AG04449 (cell line): ENCODE data around the gene SLC22A14.

Experiments
- CTCF ChIA-PET: fragments of 350-600 bp; formaldehyde crosslinking; extraction: SDS; loops from one replicate; lab custom pipeline; 2021; ENCODE audit warnings: antibody characterized with exemption; lab: Yijun Ruan, JAX
- POLR2A ChIA-PET: fragments of 400-600, 350-600 bp; formaldehyde crosslinking; extraction: SDS; loops from one replicate; lab custom pipeline; 2020; ENCODE audit warnings: antibody characterized with exemption, inconsistent platforms; lab: Yijun Ruan, JAX
- DNase-seq: peaks from one replicate; pipeline ENCODE4 v3.0.0-alpha.2; 2010; ENCODE audit warnings: low read depth, low spot score
- H3K4me3 ChIP-seq: 2 replicates; pipeline ENCODE4 v1.5.1; 2011; ENCODE audit warnings: low read depth, mild to moderate bottlenecking, control low read depth, low read length
- TF ChIP-seq, protein P1 (sequence below): IDR thresholded peaks from one replicate; pipeline ENCODE4 v1.5.1; 2011; ENCODE audit warnings: mild to moderate bottlenecking, moderate library complexity, low read length, control low read depth, inconsistent platforms; ENCODE audit not compliant: insufficient read depth; ENCODE audit errors: missing control alignments

SLC22A14 gene

DNA sequence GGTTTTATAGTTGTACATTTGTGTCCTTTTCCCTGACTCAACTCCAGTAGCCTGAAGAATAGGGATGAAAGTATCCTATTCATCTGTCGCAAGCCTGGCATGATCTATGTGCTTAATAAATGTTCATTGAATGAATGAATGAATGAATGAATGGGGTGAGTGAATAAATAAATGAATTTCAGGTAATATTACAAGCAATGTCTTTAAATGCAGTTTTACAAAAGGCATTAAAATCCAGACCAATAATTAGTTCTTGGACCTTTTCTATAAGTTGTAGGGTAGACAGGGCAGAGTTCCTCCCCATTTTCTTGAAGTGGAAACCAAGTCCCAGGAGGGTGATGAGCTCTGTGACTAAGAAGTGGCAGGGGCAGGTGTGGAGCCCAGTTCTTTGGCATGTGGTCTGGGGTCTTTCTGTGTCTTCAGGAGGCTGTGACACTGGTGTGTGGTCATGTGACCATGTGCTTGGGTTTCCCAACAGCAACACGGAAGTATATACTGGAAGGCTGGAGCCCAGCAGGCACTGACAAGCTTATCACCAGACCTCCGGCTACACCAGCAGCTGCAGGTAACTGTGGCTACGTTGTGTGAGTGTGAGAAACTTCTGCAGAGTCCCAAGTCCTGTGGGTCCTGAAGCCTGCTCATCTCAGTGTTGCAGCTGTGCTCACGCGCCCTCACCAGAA lies 82.8 kb downstream of the SLC22A14 start:
- ChIA-PET CTCF (interaction anchor here (0.6 to 2.3 kb wide), 2 partner anchors 15 to 18 kb away, joined by 3 to 7 read pairs; partner anchors contain the start of gene XYLB), POLR2A (no interaction called here)
- TF ChIP-seq, protein P1, sequence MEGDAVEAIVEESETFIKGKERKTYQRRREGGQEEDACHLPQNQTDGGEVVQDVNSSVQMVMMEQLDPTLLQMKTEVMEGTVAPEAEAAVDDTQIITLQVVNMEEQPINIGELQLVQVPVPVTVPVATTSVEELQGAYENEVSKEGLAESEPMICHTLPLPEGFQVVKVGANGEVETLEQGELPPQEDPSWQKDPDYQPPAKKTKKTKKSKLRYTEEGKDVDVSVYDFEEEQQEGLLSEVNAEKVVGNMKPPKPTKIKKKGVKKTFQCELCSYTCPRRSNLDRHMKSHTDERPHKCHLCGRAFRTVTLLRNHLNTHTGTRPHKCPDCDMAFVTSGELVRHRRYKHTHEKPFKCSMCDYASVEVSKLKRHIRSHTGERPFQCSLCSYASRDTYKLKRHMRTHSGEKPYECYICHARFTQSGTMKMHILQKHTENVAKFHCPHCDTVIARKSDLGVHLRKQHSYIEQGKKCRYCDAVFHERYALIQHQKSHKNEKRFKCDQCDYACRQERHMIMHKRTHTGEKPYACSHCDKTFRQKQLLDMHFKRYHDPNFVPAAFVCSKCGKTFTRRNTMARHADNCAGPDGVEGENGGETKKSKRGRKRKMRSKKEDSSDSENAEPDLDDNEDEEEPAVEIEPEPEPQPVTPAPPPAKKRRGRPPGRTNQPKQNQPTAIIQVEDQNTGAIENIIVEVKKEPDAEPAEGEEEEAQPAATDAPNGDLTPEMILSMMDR, result no peak
- no peak for DNase-seq
- H3K4me3 ChIP-seq, result no peak overlapping the region

DNA sequence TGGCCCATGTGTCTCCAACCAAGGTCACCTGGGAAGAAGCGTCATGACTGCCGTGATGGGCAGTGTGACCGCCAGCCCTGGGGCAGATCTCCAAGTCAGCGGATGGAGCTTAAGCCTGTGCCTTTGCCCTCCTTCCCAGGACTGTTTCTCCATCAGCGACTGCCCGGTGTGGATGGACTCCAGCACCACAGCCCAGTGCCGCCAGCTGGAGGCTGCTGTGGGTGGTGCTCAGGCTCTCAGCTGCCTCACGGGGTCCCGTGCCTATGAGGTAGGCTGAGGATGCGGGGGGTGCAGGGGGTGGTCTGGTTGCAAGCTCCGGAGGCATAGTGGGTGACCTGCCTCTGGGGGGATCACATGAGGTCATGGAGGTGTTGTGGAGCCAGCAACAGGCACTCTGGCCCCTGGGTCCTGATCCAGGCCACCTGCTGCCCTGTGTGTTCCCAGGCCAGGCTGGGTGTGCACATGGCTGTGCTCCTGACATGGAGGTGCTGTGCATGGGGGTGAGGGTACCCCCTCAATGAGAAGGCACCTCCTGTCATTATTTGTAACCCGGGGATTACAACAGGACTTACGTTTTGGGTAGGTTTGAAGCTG lies 83.5 kb downstream of the SLC22A14 start:
- ChIA-PET POLR2A (no interaction called here), CTCF (interaction anchor here (2.3 kb wide), 1 partner anchor 19 kb away, joined by 7 read pairs; the partner anchor contains the start of gene XYLB)
- no peak overlapping the region for H3K4me3 ChIP-seq
- DNase-seq, result no peak
- TF ChIP-seq, protein P1, result no peak

DNA sequence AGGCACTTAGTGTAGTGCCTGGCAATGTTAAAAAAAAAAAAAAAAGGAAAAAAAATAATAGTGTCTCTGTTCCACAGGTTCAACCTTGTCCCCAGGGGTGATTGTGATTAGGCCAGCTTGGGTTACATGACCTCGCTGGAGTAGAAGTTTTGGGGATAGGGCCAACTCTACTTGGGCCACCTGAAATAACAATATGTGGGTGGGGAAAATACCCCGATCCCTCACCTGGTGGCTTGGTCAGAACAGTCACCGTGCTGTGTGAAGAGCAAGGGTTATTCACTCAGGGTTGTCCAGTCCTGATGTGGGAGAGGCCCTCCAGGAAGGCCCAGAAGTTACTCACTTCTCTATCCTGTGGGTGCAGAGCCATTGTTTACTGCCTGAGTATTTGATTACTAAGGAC lies 84.0 kb downstream of the SLC22A14 start:
- CTCF ChIA-PET, result interaction anchor here (2.3 kb wide), 1 partner anchor 19 kb away, joined by 7 read pairs; the partner anchor contains the start of gene XYLB
- no peak for DNase-seq
- POLR2A ChIA-PET, result no interaction called here
- TF ChIP-seq, protein P1, result no peak
- no peak overlapping the region for H3K4me3 ChIP-seq

DNA sequence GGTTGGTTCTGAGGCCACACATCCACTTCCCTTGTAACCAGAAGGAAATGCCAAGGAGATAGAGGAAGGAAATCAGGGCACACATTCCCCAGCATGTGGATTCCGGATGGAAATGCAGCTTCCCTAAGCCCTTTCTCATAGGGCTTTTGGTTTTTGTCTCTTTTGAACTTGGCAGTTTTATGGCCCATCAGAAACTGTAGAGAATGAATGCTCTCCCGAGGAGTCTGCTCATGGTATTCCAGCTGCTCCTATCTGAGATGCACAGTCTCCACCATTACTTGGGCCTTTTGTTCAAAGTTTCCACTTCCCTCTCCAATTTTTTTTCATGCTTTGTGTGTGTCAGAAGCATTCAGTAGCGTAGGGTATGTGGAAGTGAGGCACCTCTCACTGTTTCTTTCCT lies 85.7 kb downstream of the SLC22A14 start:
- DNase-seq, result no peak
- POLR2A ChIA-PET, result no interaction called here
- CTCF ChIA-PET, result interaction anchor here (1.0 to 2.3 kb wide), 3 partner anchors 21 to 117 kb away, joined by 3 to 10 read pairs (median 3); partner anchors contain the start of gene XYLB
- TF ChIP-seq, protein P1, result no peak
- no peak overlapping the region for H3K4me3 ChIP-seq
